ENCODE measurements around the gene RHEB. TPM values are rescaled to one million over a fixed set of nuclear protein-coding genes. Genes with fewer than 3 reads are reported as not detected.

The RHEB gene
- total RNA-seq, 1 experiment from 2014 or later, result 217 TPM

DNA sequence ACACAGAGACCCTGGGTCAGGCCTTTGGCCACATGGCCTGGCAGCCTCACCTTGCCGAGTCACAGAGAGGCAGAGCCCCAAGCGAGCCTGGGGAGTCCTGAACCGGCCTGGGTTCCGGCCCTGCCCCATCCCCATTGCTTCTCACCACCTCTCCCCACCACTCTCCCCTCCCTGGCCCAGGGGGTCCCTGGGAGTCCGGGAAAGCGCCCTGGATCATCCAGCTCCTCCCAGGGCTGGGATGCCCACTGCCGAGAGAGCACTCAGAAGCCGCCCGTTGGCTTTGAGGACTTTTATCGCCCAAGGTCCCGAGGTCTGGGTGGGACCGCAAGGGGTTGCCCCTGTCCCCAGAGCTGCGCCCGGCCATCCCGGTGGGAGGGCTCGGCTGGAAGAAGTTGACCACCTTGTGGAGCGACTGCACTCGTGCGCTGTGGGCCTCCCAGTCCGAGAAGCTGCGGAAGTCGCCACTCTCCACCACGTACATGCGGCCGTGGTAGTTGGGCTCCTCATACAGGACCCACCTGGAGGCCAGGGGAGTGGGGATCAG, 87.9 kb downstream of the RHEB start:
- no peak for DNase-seq (ENCODE audit: low read depth)

DNA sequence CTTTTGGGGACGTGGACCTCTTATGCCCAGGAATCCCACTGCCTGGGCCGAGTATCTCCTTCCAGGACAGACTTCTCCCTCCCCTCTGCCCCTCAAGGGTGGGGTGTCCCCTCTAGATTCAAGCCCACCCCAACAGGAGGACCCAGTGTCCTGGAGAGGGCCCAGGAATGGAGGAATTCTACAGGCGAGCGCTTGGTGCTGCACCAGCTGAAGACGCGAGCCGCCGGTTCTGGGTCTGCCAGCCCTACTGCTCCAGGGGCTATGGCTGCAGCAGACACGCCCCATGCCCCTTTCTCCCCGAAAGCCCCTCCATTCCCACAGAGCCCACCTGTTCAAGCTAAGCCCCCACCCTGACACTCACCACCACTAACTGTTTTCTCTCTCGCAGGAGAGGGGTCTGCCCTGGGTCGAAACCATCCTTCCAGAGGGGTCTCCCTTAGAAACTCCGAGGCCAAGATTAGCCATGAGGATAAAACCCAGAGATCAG, 88.4 kb downstream of the RHEB start:
- no peak for DNase-seq (ENCODE audit: low read depth)

DNA sequence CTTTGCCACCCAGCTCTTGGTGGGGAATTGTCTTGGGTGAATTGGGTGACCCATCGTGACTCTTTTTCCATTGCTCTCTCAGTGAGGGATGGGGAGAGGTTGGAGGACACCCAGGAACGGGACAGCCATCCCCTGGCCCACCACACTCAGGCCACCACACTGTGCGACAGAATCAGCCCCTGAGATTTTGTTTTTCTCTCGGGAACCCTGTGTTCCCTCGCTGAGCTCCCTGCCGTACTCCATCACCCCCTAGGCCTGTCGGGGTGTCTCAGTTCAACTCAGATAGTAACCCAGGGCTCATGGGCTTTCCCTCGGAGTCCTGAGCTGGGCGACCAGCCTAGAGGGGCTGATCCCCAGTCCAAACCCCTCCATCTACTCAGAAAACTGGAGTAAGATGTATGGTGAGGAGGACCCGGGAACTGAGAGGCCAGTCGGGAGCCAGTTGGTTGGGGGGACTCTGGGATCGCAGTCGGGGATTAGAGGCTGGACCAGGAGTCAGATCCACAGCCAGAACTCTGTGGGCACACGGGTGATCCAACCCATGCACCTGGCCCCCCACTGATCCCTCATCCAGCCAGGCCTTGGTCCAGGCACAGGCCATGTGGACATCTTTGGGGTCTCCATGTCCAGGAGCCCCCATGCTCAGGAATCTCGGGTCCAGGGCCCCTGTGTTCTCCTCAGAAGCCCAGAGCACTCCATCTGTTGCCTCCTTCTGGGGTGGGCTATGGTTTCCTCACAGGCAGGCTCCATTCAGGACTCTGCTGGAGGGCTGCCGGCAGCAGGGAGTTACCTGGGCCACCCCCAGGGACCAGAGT, 89.1 kb downstream of the RHEB start:
- DNase-seq (ENCODE audit: low read depth), result no peak

DNA sequence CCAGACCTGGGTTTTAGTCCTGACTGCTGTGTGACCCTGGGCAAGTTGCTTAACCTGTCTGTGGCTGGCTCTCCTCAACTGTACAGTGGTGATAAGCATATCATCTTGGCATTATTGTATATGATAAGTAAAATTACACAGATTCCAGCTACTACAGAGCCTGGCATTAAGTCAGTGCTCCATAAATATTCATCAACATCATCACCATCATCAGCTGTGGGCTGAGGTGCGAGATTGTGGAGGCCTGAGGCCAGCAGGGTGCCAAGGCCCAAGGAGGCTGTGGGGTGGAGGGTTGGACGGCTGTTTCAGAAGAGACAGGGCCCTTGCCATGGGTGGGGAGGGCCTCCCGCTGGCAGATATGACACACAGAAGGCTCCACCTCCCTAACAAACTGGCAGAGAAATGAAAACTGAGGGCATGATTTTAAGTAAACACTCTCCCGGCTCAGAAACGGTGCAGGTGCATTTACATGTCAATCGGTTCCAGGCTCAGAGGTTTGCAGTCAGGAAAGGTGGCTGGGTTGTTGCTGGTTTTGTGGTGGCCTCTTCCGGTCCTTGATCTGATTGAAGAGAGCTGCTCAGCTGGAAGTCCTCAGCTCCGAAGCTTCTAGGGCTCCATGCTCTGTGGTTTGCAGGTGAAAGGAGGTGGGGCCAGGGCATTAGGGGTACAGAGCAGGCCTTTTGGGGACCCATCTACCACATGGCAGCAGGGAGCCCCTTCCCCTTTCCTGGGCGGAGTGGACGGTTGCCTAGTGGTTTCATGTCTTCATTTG, 89.9 kb downstream of the RHEB start:
- no peak for DNase-seq (ENCODE audit: low read depth)

DNA sequence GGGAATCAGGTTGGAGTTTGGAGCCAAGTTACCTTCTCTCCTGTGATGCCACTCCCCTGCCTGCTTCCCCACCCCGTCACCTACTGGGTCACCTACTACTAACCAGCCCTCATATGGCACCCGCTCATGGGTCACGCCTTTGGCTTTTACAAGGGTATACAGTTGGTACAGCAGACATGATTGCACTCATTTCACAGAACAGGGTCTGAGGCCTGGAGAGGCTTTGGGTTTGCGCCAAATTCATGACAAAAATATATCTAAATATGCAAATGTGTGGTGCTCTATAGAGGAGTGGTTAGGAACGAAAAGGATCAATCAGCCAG, 90.5 kb downstream of the RHEB start:
- DNase-seq (ENCODE audit: low read depth), result no peak

DNA sequence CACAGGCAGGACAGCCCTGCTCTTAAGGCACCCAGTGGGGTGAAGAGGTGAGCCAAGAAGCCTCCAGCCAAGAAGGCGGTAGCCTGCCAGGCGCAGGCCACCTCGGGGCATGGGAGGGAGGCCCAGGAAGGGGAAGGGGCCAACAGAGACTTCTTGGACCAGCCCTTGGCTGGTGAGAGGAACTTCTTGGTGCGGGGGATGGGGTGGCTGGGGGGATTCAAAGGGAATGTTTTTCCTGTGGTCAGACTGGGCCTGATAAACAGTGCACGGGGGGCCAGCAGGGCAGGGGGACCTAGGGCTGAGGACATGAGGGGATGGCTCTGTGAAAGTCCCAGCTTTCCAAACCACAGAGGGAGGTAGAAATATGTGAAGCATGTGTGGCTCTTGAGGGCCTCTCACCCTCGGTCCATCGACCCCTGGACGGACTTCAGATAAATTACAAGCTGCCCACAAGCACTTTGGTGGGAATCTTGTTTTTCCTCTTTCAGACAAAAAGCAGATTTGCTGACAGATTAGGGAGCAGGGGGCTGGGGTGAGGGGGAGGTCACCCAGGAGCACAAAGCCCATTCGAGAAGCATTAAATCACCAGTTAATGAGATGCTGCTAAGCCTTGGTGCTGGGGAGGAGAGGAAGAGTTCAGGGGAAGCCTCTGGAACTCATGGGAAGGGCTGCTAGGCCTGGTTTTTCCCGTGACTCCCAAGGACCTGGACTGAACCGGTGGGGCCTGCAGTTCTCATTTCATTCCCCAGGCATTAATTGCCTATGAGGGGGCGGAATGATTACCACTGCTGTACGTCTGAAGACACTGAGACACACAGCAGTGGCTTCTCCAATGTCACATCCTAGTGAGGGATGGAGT, 91.1 kb downstream of the RHEB start:
- DNase-seq (ENCODE audit: low read depth), result peak; percentile 90

DNA sequence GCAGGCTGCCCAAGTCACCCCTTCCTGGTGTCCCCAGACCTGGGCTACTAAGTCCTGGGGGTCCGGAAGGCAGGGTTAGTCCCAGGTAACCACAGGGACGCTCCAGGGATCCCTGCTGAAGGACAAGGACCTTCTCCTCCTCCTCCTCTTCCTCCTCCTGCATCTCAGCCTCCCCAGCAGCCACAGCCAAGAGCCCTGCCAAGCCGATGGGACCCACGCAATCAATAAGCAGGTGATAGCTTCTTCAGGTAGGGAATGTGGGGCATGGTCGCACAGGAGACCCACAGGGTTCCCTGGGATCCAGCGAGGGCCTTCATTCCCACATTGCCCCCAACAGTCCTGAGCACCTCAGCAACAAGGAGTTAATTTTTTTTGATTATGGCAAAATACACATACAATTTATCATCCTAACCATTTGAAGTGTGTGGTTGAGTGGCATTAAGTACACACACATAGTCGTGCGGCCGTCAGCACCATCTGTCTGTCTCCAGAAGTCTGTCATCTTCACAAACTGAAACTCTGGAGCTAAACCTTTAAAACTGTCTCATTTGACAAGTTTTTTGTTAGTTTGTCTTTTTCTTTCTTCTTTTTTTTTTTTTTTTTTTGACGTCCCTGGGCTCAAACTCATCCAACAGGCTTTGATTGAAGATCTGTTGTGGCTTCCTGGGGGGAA, 91.9 kb downstream of the RHEB start:
- DNase-seq (ENCODE audit: low read depth), result no peak

DNA sequence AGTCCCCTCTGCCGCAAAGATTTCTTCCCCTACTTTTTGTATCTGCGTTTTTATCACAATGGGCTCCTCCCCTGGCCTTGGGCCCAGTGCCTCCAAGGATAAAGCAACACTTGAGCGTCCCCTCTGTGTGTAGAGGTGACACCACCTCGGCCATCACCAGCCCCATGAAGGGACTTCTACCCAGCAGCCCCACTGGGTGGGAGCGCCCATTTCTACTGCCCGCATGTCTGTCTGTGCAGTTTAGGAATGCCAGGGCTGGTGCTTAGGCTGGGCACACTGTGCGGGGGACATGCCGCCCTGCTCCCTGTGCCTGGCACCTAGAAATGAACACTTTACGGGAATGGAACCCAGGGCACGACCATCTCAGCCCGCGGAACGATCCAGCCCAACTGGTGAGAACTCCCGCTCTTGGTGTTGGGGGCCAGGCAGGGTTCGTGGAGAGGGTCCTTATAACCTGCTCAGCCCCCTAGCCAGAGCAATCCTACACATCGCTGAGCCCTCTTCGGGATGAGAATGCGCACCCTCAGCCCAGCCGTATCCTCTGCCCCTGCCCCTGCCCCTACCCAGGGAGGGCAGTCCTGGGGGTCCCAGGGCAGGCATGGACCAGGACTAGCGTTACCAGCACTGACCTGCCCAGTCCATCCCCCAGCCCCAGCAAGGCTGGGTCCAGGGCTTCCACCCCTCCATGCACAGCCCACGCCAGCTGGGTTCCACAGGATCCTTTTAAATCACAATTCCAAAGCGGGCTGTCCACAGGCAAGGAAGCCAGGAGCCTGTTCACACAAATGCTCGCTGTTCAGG, 92.6 kb downstream of the RHEB start:
- no peak for DNase-seq (ENCODE audit: low read depth)

DNA sequence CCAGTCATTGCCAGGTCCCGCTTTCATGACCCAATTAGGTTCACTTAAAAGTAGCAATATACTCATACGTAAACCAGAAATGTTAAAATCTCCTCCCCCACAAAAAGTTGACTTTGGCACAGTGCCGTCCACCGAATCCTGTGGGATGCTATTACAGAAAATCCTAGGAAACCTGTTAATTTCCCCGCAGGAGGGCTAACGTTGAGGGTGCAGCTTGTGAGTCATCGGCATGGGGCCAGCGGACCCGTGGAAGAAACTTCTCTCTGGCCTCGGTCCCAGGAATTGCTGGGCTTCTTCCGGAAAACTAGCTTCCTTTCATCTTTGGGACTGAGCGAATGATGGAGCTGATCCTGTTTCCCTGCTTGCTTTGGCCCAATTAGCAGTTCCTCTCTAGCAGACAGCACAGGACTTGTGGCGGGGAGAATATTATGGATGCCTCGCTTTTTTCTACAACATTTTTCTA, 93.2 kb downstream of the RHEB start:
- peak; percentile 96 for DNase-seq (ENCODE audit: low read depth)

DNA sequence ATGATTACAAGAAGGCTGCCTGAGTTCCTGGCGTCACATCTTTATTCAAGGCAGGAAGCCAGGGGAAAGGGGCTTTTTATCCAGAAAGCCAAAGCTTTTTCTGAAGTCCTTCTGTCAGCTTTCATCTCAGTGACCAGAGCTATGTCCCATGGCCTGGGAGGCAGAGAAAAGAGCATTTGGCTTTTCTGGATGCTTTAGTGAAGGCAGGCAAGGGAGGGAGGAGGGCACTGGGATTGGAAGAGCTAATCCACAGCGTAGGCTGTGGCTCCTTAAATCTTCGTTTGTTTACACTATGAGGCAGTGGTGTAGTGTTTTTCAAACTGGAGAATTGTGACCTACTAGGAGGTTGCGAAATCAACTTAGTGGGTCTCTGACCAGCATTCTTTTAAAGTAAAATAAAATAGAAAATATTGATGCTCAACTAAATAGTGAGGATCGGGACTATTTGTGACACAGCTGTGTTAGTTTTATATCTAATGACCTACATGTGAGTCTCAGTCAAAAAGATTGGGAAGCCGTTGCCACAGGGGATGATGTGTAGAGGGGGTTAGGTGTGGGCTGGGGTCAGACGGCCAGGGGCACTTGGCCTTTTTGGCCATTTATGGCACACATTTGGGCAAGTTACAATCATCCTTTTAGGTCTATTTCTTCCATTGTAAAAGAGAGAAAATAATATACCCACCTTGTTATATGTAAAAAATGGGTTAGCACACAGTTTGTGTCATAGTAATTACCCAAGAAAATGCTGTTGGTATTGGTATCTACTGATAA, 93.8 kb downstream of the RHEB start:
- DNase-seq (ENCODE audit: low read depth), result peak; percentile 57

DNA sequence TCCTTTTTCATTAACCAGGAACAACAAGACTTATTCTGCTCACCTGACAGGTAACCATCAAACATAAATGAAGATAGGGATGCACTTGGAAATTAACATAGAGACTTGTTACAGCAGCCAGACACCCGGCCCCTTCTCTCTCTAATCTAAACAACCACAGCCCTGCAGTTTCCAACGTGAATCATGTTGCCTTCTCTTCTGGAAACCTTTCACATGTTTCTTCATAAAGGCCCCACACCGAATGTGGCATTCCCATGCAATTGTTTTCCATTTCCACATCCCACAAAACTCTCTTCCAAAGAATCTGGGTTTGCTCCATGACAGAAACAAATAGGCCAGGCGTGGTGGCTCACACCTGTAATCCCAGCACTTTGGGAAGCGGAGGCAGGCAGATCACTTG, 94.9 kb downstream of the RHEB start:
- DNase-seq (ENCODE audit: low read depth), result no peak

DNA sequence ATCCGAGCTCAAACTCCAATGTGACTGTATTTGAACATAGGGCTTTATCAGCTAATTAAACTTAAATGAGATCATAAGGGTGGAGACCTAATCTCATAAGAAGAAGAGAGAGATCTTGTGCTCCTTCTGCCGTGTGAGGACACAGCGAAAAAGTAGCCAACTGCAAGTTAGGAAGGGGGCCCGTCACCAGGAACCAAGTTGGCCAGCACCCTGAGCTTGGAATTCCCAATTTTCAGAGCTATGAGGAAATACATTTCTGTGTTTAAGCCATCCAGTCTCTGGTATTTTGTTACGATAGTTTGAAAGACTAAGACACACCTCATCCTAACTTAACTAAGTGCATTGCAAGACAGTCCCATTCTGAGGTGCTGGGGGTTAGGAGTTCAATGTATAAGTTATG, 95.8 kb downstream of the RHEB start:
- DNase-seq (ENCODE audit: low read depth), result no peak

DNA sequence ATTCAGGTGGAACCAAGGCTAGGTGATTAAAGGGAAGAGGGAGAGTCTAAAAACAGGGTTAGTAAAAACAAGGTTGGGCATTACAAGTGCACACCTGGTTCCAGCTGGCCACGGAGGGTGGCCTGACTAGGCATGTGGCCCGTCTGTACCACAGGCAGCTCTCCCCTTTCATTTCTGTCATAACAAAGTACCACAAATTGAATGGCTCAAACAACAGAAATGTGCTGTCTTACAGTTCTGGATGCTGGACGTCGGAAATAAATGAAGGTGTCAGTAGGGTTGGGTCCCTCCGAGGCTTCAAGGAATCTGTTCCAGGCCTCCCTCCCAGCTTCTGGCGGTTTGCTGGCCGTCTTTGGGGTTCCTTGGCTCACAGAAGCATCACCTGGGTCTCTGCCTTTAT, 96.5 kb downstream of the RHEB start:
- no peak for DNase-seq (ENCODE audit: low read depth)

DNA sequence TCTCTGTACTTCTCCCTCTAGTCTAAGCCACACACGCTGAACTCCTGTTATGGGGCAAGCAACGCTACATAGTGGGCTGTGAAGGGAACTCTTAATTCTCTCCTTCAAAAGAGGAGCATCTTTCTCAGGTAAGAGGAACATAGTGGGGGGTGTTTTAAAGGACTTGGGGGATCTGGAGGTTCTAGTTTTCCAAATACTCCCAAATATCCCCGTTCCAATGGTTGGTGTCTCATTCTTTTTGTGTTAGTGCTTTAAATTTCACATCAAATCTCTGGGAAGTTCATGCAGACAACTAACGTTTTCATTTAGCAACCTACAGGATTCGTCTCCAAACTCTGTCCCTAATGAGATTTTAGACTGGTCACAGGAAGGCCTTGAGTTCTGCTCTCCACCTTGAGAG, 97.5 kb downstream of the RHEB start:
- no peak for DNase-seq (ENCODE audit: low read depth)

DNA sequence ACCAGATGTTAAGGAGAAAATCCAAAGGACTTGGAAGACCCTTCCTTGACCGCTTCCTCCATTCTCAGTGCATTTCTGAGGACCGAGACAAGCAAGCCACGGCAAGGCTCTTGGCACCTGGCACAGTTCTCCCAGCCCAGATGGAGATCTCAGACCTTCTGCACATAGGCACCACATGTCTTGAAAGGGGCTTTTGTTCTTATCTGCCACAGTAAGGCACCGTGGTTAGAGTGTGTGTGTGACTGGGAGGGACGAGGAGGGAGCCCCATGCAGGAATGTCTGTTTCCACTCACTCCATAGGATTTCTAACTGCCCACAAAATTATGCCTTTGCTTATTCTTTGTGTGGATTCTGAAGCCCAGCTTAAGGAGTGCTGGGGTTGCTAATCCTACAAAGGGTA, 99.6 kb downstream of the RHEB start:
- peak; percentile 59 for DNase-seq (ENCODE audit: low read depth)

DNA sequence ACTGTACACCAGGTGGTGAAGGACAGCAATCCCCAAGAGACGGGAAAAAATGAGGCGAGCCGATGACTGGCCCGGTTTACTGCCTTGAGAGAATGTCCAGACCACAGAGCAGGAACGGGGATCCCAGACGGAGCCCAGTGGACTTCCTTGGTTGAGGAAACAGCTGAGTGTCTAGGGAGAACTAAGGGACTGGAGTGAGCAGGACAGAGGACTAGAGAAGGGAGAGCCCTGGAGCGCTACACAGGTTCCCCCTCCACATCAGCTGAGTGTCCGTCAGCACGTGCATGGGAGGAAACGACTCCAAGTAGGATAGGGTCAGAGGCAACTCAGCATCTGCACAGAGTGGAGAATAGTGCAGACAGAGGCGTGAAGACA, 102.8 kb downstream of the RHEB start:
- no peak for DNase-seq (ENCODE audit: low read depth)

DNA sequence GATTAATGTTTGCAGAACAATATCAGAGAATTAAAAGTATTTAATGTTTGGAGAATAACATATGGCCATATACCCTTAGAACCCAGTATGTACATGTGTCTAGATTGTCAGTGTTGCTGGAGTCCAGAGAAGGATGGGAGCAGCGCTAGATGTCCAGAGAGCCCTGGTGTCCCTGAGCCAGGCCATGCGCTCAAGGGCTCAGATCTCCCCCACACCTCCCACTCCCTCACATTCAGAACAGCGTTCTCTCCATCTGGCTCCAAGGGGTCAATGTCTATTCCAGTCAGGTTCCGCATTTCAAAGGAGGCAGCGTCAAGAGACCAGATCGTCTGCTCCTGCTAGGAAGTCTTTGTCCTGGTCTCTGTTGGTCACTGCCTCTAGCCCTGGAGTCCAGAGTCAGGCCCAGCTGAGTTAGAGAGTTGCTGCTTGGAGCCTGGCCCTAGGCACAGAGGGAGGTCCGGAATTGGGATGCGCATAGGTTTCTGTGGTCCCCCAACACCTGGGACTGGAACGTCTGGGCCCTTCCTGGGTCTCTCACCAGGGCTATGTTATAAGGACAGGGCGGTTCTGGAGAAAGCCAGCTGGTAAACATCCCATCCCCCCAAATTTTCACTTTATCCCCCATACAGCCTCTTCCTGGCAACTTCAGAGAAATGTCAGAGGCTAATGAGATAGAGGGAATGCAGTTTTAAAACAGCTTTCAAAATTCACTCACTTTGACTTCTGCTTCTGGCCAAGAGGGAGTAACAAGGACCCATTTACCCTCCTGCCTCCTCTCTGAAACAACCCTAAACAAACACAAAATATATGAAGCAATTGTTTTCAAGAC, 103.4 kb downstream of the RHEB start:
- DNase-seq (ENCODE audit: low read depth), result no peak

Data from RPMI7951 (cell line).